Lower leg skin (tissue), 4 donors: ENCODE results near the gene C1QTNF9B. TPM values are rescaled to one million over a fixed set of nuclear protein-coding genes. Genes with fewer than 3 reads are reported as not detected.
"Not testable (repeated sequence)": the region's sequence is repeated elsewhere in the genome, so short reads cannot be mapped to it uniquely, and the experiment has no call there.

Experiments used
- DNase-seq, 2 donors: peaks; one replicate each; pipeline ENCODE4 v3.0.0-alpha.2; 2019; ENCODE audit warnings: low spot score in 2 of 2
- H3K4me3 ChIP-seq: fragments of 200-600 bp; sonication (generic); 2 replicates; pipeline ENCODE4 v1.5.1; 2017; ENCODE audit warnings: mild to moderate bottlenecking, low read depth; ENCODE audit not compliant: poor library complexity, severe bottlenecking
- CTCF ChIP-seq, 3 donors: fragments of 450-650 bp; IDR thresholded peaks; one replicate each; pipeline ENCODE4 v1.5.1; 2016; ENCODE audit warnings: antibody characterized with exemption in 3 of 3, mild to moderate bottlenecking in 3 of 3, moderate library complexity in 2 of 3
- POLR2A ChIP-seq, 2 donors: fragments of 450-650 bp; IDR thresholded peaks; one replicate each; pipeline ENCODE4 v1.6.1; 2016 to 2017; ENCODE audit warnings: antibody characterized with exemption in 2 of 2, mild to moderate bottlenecking in 1 of 2, moderate library complexity in 1 of 2
- WGBS, 2 donors: methylation state at CpG; one replicate each; pipeline ENCODE4 v1.1.5; 2018; 5-methylcytosine and 5-hydroxymethylcytosine counted together
- intact Hi-C: fragments of 100-400 bp; cut with DNase I; formaldehyde crosslinking; loops from one replicate; pipeline ENCODE4 v1.15.0; 2023; ENCODE audit warnings: low total_unique reads
- total RNA-seq, 4 donors: library from RNA; depleted of rRNA; stranded (reverse); fragments of >200 nt; gene quantifications; one replicate each; pipeline ENCODE4 v1.1.0, GENCODE V29; 2016

C1QTNF9B gene
- total RNA-seq, 4 donors from 2014 or later: not detected

GRCh38 chr13:23888658-23889614, 8.4 kb downstream of the C1QTNF9B start, which contains the start of gene MIPEP:
MIPEP (minus strand) TSS chr13:23889400; CDS start chr13:23889320, 80 bp downstream.
- peak within 1 kb of the TSS; percentile 59 for H3K4me3 ChIP-seq
- intact Hi-C loops: no loop called here
- peak; percentile 91 to 98 for DNase-seq
- WGBS, 2 donors: 0 to 2% methylated on average over 20 to 55 of the region's 75 CpGs
- TF ChIP-seq POLR2A (IDR thresholded peaks at IDR 0.05) (no peak), CTCF (IDR thresholded peaks at IDR 0.05) (peak in 1 of 3 donors; percentile 68)

DNA sequence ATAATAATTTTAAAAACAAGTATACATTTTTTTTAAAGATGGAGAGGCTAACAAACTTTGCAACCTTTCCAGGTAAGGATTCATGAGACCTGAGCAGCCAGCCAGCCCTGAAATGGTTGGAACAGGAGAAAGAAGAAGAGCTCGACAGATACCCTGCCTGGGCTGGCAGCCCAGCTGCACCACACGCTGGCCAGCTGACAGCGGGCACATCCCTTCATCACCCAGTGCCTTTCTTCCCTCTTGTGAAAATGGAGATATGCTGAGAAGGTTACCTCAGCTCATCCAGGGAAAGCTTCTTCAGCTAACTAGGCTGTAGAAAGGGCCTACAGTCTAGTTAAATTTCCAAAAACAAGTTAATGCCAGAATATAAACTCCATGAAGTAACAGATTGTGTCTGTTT, 12.9 kb downstream of the C1QTNF9B start:
- H3K4me3 ChIP-seq, intact Hi-C loops, DNase-seq: not testable (repeated sequence)
- 74 to 89% methylated on average over 3 of the region's 3 CpGs for WGBS, 2 donors

- intact Hi-C loops: no loop called here
- TF ChIP-seq CTCF (IDR thresholded peaks at IDR 0.05): no peak
- WGBS, 2 donors: 86 to 88% methylated on average over 4 of the region's 4 CpGs
- H3K4me3 ChIP-seq: no peak overlapping the region
- DNase-seq: no peak
Measured at GRCh38 chr13:23883255-23883654, 14.0 kb downstream of the C1QTNF9B start.

- DNase-seq, H3K4me3 ChIP-seq, intact Hi-C loops: not testable (repeated sequence)
- 90 to 92% methylated on average over 8 of the region's 8 CpGs for WGBS, 2 donors
Measured at GRCh38 chr13:23881402-23881800, 15.9 kb downstream of the C1QTNF9B start.

GRCh38 chr13:23880493-23881401, 16.6 kb downstream of the C1QTNF9B start:
- intact Hi-C loops, H3K4me3 ChIP-seq, DNase-seq: not testable (repeated sequence)
- WGBS, 2 donors: 93 to 97% methylated on average over 10 to 13 of the region's 18 CpGs

- no peak overlapping the region for H3K4me3 ChIP-seq
- TF ChIP-seq POLR2A (IDR thresholded peaks at IDR 0.05) (no peak), CTCF (IDR thresholded peaks at IDR 0.05) (no peak)
- no peak for DNase-seq
- 86 to 91% methylated on average over 4 of the region's 4 CpGs for WGBS, 2 donors
- intact Hi-C loops: no loop called here
Measured at GRCh38 chr13:23877286-23877685, 20.0 kb downstream of the C1QTNF9B start.

DNA sequence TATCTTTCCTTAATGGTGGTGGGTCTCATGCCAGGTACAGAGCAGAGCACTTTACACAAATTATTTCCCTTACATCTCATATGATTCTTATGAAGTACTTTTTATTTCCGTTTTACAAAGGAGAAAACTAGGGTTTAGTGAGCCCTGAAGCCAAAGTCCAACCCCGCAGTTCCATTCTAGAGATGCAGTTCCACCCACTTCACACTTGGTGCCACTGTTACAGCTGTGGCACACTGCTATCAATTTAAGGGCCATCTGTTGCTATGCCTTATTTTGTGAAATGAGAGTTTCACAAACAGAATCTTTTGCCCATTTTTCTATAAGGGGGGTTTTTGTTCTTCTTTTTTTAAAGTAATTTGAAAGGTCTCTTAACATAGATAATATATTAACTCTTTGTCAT, 21.0 kb downstream of the C1QTNF9B start:
- TF ChIP-seq POLR2A (IDR thresholded peaks at IDR 0.05) (no peak), CTCF (IDR thresholded peaks at IDR 0.05) (no peak)
- WGBS, 2 donors: 37 to 56% methylated on average over 2 of the region's 2 CpGs
- intact Hi-C loops: no loop called here
- no peak for DNase-seq
- no peak overlapping the region for H3K4me3 ChIP-seq
